GM12873 (cell line): ENCODE results near the gene MEF2A.

Experiments
- CTCF ChIP-seq: IDR thresholded peaks from 2 replicates; pipeline ENCODE4 v1.5.1; 2012; ENCODE audit warnings: low read depth, mild to moderate bottlenecking, moderate library complexity, low read length, control low read depth; ENCODE audit not compliant: insufficient read depth; ENCODE audit errors: missing control alignments

The MEF2A gene

GRCh38 chr15:99632521-99632920 is 66.7 kb downstream of the MEF2A start:
- no peak for TF ChIP-seq CTCF

- no peak for TF ChIP-seq CTCF
Measured at GRCh38 chr15:99633655-99634054, 67.9 kb downstream of the MEF2A start.

- no peak for TF ChIP-seq CTCF
Measured at GRCh38 chr15:99634576-99634975, 68.8 kb downstream of the MEF2A start.

GRCh38 chr15:99635145-99635544 is 69.4 kb downstream of the MEF2A start:
- TF ChIP-seq CTCF = no peak

GRCh38 chr15:99635794-99636193 is 70.0 kb downstream of the MEF2A start:
- TF ChIP-seq CTCF = no peak

- TF ChIP-seq CTCF = no peak
Measured at GRCh38 chr15:99644913-99645542, 79.2 kb downstream of the MEF2A start.

- no peak for TF ChIP-seq CTCF
Measured at GRCh38 chr15:99645543-99645935, 79.8 kb downstream of the MEF2A start.

- no peak for TF ChIP-seq CTCF
Measured at GRCh38 chr15:99645951-99646350, 80.2 kb downstream of the MEF2A start.
